H1 (cell line): ENCODE results near the gene IGFALS. TPM values are rescaled to one million over a fixed set of nuclear protein-coding genes. Genes with fewer than 3 reads are reported as not detected.

Experiments used
- BCL11A ChIP-seq, 2 experiments: IDR thresholded peaks; one replicate each; pipeline ENCODE4 v1.6.1; 2011; ENCODE audit warnings: low read depth in 2 of 2, low read length in 2 of 2, mild to moderate bottlenecking in 2 of 2
- CBX5 ChIP-seq: fragments of 300-800, 300-1000 bp; sonication (generic); IDR thresholded peaks from 2 replicates; pipeline ENCODE4 v1.7.1; 2016; ENCODE audit warnings: antibody characterized with exemption, low read length, low read depth
- CHD1 ChIP-seq: IDR thresholded peaks from 2 replicates; pipeline ENCODE4 v1.6.1; 2012; ENCODE audit warnings: low read depth, low read length, improper control_type of control experiment
- CHD7 ChIP-seq: fragments of 300-600 bp; sonication (generic); IDR thresholded peaks from 2 replicates; pipeline ENCODE4 v1.7.1; 2012; ENCODE audit warnings: low read length, moderate library complexity, mild to moderate bottlenecking, inconsistent platforms; ENCODE audit not compliant: insufficient replicate concordance
- CREB1 ChIP-seq: IDR thresholded peaks from 2 replicates; pipeline ENCODE4 v1.6.1; 2012; ENCODE audit warnings: inconsistent platforms
- KDM5A ChIP-seq: fragments of 200-600 bp; IDR thresholded peaks from 2 replicates; pipeline ENCODE4 v1.7.1; 2012; ENCODE audit warnings: mild to moderate bottlenecking, low read length, inconsistent platforms, mixed read lengths
- NRF1 ChIP-seq: IDR thresholded peaks from 2 replicates; pipeline ENCODE4 v1.6.1; 2011; ENCODE audit warnings: mild to moderate bottlenecking, low read depth, low read length, improper control_type of control experiment
- PHF8 ChIP-seq: fragments of 200-600 bp; sonication (generic); conservative IDR thresholded peaks from 2 replicates; pipeline ENCODE4 v1.7.1; 2012; ENCODE audit warnings: low read depth, mild to moderate bottlenecking, inconsistent platforms, low read length, moderate library complexity
- SIX5 ChIP-seq: IDR thresholded peaks from 2 replicates; pipeline ENCODE4 v1.6.1; 2011; ENCODE audit warnings: mild to moderate bottlenecking, low read depth, low read length
- SUZ12 ChIP-seq: fragments of 200-600 bp; sonication (generic); IDR thresholded peaks from 2 replicates; pipeline ENCODE4 v1.6.1; 2012; ENCODE audit warnings: mild to moderate bottlenecking, inconsistent platforms, low read length, moderate library complexity, mixed read lengths
- polyA plus RNA-seq, 7 experiments: library from polyadenylated mRNA; depleted of rRNA in 3 of 7; stranded (reverse) in 5 of 7; unstranded in 2 of 7; fragments of >200 nt in 5 of 7; fragments of 200-250 nt in 2 of 7; gene quantifications; 1 replicate in 5 of 7; 2 replicates in 1 of 7; 4 replicates in 1 of 7; pipeline versions ENCODE4 v1.2.1 to v1.2.3, GENCODE V29; 2011 to 2013; ENCODE audit warnings: missing spikeins in 2 of 7, mixed read lengths in 2 of 7
- total RNA-seq: library from RNA; stranded (reverse); fragmentation: NEBNext Ultra II Directional; extraction: Animal tissue kit (Norgen Biotek cat#: 25700); gene quantifications from 2 replicates; pipeline ENCODE4 v1.2.1, GENCODE V29; 2021
- TF ChIP-seq, protein P1 (sequence below): IDR thresholded peaks from 2 replicates; pipeline ENCODE4 v1.6.1; 2012; ENCODE audit warnings: inconsistent platforms

Gene IGFALS
- total and polyA plus RNA-seq, 2 of the 8 experiments (the other 6 are each of a cell fraction or from before 2014, with no cell fraction given), result not detected

DNA sequence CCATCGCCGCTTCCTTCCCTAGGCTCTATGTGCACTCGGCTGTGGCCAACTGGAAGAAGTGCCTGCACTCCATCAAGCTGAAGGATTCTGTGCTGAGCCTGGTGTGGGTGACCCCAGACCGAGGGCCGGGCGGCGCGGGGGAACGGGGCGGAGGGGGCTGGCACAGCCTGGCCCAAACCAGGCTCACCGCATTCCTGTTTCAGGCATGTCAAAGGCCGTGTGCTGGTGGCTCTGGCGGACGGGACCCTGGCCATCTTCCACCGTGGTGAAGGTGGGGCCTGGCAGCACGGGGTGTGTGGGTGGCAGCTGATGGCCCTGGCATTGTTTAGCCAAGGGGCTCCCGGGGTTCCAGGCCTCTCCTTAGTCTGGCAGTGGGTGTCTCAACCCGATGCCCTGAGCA is 26.8 kb downstream of the IGFALS start (continued):
- TF ChIP-seq CHD7 (no peak), CHD1 (no peak), CREB1 (no peak), SUZ12 (no peak), SIX5 (no peak), CBX5 (no peak), NRF1 (no peak), KDM5A (no peak), BCL11A (IDR thresholded peaks at IDR 0.05; ENCODE audit: low read depth in 2 of 2, low read length in 2 of 2) (no peak), PHF8 (no peak)
- TF ChIP-seq, protein P1, sequence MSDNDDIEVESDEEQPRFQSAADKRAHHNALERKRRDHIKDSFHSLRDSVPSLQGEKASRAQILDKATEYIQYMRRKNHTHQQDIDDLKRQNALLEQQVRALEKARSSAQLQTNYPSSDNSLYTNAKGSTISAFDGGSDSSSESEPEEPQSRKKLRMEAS, result no peak
